GM08714 (cell line): ENCODE measurements around the gene BRCA2.
A peak's percentile ranks its signal among the peaks of the same experiment; 100 is the strongest.

Source experiments
- H3K4me3 ChIP-seq: fragments of 200-500 bp; sonication (Bioruptor generic); 2 replicates; pipeline ENCODE4 v1.5.1; 2014; ENCODE audit warnings: mild to moderate bottlenecking, low read length, inconsistent platforms
- ZNF274 ChIP-seq: IDR thresholded peaks from 2 replicates; pipeline ENCODE4 v1.6.1; 2012; ENCODE audit warnings: mild to moderate bottlenecking, low read depth, low read length

Gene BRCA2

GRCh38 chr13:32315238-32316027 lies at the start of gene BRCA2, which contains the start of gene ZAR1L:
Gene BRCA2, plus strand, starts transcription at chr13:32315508. Its CDS starts 953 bp downstream, at chr13:32316461.
Gene ZAR1L, minus strand, starts transcription at chr13:32315363. Its CDS starts 3,438 bp downstream, at chr13:32311925.
- TF ChIP-seq ZNF274 = no peak
- H3K4me3 ChIP-seq = peak within 1 kb of the TSS; percentile 84

GRCh38 chr13:32265726-32266125 lies 49.6 kb upstream of the BRCA2 start:
- H3K4me3 ChIP-seq = no peak overlapping the region
- no peak for TF ChIP-seq ZNF274

- H3K4me3 ChIP-seq = no peak overlapping the region
- no peak for TF ChIP-seq ZNF274
Observed at GRCh38 chr13:32266130-32266529, 49.2 kb upstream of the BRCA2 start.

GRCh38 chr13:32267836-32268439 lies 47.4 kb upstream of the BRCA2 start:
- no peak for TF ChIP-seq ZNF274
- no peak overlapping the region for H3K4me3 ChIP-seq

- no peak for TF ChIP-seq ZNF274
- no peak overlapping the region for H3K4me3 ChIP-seq
Observed at GRCh38 chr13:32272021-32272683, 43.2 kb upstream of the BRCA2 start.

- no peak for TF ChIP-seq ZNF274
- no peak overlapping the region for H3K4me3 ChIP-seq
Observed at GRCh38 chr13:32277839-32278238, 37.5 kb upstream of the BRCA2 start.

- no peak overlapping the region for H3K4me3 ChIP-seq
- TF ChIP-seq ZNF274 = no peak
Observed at GRCh38 chr13:32278426-32278825, 36.9 kb upstream of the BRCA2 start.

GRCh38 chr13:32281096-32281495 lies 34.2 kb upstream of the BRCA2 start:
- no peak for TF ChIP-seq ZNF274
- no peak overlapping the region for H3K4me3 ChIP-seq

- no peak for TF ChIP-seq ZNF274
Observed at GRCh38 chr13:32282096-32282711, 33.1 kb upstream of the BRCA2 start.

GRCh38 chr13:32284927-32285632 lies 30.2 kb upstream of the BRCA2 start:
- TF ChIP-seq ZNF274 = no peak
- H3K4me3 ChIP-seq = no peak overlapping the region

More at GRCh38 chr13:32282096-32282711, 33.1 kb upstream of the BRCA2 start:
- no peak overlapping the region for H3K4me3 ChIP-seq

- TF ChIP-seq ZNF274 = no peak
- no peak overlapping the region for H3K4me3 ChIP-seq
Observed at GRCh38 chr13:32285633-32285965, 29.7 kb upstream of the BRCA2 start.

- TF ChIP-seq ZNF274 = no peak
- no peak overlapping the region for H3K4me3 ChIP-seq
Observed at GRCh38 chr13:32297206-32297605, 18.1 kb upstream of the BRCA2 start.

GRCh38 chr13:32298695-32299094 lies 16.6 kb upstream of the BRCA2 start:
- TF ChIP-seq ZNF274 = no peak
- H3K4me3 ChIP-seq = no peak overlapping the region

GRCh38 chr13:32299893-32300292 lies 15.4 kb upstream of the BRCA2 start:
- no peak overlapping the region for H3K4me3 ChIP-seq
- no peak for TF ChIP-seq ZNF274
